Stimulated activated naive CD4-positive, alpha-beta T cell (primary cell): ENCODE measurements around the gene TTLL8.
"Not testable (repeated sequence)": the region's sequence is repeated elsewhere in the genome, so short reads cannot be mapped to it uniquely, and the experiment has no call there.

Experiments used
- DNase-seq, 6 experiments: peaks; one replicate each; lab custom pipeline; 2025; lab: John Stamatoyannopoulos, UW

TTLL8 gene

DNA sequence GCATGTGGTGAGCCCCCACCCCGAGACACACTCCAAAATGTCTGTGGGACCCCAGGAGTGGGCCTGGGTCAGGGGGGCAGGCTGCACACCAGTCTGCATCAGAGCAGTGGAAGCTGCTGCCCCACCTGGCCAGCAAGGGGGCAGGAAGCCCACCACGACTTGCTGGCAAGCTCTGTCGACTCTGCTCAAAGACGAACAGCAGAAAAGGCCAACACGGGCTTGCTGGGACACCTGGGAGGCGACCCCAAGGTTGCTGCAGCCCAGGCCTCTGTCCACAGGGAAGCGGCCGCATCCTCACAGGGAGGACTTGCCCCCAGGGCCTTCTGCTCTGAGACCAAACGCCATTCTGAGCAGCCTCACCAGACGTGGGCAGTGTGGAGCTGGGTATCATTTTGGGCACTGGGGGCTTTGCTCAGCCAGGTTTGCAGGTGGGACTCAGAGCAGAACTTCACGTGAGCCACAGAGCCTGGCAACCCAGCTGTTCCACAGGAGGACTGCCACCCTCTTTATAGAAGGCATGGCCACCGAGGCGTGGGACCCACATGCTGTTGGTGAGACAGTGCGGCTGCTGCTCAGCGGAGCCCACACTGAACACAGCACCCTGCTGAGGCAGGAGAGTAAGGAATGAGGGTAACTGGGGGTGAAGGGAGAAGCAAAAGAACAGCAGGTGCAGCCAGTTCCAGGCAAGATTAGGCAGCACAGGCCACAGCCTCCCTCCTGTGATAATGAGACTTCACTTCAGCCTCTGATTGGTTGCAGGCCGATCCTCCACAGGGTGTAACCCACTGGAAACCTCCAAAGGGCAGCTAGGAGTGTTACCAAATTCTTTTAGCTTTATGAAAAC is 56.5 kb downstream of the TTLL8 start:
- DNase-seq: no peak

DNA sequence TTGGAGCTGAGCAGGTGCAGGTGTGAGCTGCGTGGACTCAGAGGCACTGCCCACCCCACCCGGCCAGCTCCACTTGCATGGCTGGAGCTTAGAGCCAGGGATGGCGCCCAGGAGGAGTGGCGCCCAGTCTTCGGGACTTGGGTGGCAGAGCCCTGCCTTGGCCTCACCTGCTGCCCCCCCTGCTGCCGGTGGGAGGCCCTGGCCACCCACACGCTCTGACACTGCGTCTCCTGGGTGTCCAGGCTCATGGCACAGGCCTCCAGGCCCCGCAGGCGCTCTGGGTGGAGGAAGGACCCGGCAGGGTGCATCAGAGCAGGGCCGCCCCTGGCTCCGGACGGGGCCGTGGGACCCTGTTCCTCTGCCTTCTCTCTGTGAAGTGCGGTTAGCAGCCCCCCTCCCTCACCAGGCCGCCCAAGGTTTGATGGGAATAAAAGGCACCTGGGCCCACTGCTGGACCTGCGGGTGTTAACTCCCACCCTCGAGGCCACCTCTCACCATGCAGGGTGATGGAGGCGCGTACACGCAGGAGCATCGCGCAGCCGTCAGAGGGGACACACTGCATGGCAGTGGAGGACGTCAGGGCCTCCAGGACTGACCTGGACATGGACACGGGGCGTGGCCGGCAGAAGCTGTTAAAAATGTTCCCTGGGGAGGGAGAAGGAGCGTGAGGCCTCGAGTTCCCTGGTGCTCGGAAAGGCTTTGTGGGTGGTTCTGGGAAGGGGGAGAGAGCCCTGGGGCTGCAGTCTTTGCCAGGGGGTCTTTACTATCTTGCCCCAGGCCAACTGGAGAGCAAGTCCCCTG is 57.3 kb downstream of the TTLL8 start:
- no peak for DNase-seq

DNA sequence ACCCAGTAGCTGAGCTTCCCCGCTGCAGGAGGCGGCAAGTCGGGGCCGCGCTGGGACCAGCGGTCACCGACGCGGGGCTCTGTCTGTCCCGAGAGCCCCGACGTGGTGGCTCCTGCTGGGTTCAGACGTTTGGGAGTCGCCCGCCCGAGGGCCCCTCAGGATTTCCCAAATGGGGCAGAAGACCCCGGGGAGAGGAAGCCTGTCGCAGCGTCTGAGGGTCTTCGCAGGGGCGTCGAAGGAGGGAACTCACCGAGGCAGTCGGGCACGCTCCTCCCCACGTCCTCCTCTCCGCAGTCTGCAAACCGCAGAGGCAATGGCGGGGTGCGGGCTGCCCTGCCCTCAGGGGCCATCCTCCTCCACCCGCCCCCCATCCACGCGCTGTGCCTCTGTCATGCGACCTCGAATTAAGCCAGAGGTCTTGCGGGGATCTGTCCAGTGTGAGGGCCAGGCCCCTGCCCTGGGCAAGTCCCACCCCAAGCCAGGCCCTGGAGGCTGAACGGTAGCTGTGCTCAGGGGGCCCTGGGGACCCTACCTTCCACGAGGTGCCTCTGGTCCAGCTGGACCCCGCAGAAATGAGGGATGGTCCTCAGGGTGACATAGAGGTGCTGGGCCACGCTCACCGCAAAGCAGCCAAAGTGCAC is 58.0 kb downstream of the TTLL8 start:
- no peak for DNase-seq

DNA sequence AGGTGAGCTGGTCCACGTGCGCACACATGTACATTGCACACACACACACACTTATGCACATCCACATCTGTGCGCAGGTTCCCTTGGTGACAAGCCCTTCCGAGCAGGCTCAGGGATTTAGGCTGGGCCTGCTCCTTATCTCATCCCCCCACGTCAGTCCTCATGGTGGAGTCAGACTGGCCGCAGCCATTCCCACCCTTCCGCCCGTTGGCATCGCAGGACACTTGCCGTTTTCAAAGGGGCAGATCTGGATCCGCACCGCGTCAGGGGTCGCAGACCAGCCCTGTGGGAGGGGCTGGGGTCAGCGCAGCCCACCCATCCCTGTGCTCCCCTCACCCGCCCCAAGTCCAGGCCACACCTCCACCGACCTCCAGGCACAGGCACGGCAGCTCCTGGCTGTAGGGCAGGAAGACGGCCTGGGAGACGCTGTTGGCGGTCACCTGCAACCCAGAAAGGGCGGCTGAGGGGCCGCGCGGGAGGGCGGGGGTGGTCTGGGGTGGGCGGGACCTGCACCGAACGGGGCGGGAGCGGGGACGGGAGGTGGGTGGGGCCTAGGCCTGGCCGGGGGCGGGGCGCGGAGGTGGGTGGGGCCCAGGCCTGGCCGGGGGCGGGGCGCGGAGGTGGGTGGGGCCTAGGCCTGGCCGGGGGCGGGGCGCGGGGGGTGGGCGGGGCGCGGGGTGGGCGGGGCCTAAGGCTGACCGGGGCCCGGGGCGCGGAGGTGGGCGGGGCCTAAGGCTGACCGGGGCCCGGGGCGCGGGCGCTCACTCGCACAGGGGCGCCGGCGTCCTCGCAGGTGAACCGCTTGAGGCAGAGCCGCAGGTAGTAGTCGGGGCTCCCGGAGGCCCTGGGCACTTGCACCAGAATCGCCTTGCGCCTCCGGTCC is 58.8 kb downstream of the TTLL8 start:
- DNase-seq: peak in 1 of 6 experiments; percentile 10

DNA sequence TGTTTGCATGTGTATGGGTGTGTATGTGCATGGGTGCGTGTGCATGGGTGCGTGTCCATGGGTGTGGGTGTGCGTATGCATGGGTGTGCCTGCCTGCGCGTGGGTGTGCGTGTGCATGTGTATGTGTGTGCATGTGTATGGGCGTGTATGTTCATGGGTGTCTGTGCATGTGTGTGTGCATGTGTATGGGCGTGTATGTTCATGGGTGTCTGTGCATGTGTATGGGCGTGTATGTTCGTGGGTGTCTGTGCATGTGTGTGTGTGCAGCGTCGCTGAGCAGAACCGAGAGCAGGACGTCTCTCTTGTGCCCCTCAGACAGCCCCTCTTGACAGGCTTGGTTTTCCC is 59.4 kb downstream of the TTLL8 start:
- no peak for DNase-seq

DNA sequence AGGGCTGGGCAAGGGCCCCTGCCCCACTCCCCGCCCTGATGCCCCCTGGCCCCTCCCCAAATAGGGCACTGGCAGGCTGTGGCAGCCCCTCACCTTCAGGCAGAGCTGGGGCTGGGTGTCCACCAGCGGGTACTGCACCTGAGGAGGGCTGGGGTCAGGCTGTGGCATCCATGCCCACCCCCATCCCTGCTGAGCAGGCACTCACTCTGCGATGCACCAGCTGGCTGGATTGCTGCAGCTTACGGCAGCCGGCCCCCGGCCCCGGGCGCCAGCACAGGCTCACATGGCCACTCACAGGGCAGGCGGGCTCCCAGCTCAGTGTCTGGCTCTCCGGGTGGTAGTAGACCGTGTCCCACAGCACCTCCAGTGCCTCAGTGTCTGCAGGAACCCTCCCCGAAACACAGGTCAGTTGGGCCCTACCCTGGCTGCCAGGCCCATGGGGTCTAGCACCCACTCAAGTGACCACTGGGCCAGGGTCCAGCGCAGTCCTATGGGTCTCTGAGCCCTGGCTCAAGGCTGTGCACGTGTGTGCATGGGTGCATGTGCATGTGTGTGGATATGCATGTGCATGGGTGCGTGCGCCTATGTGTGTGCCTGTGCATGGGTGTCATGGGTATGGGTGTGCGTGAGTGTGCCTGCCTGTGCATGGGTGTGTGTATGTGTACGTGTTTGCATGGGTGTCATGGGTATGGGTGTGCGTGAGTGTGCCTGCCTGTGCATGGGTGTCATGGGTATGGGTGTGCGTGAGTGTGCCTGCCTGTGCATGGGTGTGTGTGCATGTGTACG is 60.0 kb downstream of the TTLL8 start:
- DNase-seq: no peak

DNA sequence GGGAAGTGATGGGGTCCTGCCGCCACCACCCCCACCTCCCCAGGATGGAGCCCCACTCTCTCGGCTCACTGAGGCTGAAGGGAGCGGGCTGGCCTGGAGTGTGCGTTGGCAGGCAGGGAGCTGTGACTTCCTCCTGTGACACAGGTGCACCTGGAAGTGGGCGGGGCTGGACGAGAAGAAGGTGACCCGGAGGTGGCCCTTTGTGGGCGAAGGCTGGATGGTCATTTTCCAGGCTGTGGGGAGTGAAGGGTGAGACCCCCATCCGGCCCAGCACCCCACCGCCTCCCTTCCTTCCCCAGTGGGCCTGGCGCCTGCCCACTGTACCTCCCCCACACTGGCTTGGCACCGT is 60.9 kb downstream of the TTLL8 start:
- DNase-seq: no peak

DNA sequence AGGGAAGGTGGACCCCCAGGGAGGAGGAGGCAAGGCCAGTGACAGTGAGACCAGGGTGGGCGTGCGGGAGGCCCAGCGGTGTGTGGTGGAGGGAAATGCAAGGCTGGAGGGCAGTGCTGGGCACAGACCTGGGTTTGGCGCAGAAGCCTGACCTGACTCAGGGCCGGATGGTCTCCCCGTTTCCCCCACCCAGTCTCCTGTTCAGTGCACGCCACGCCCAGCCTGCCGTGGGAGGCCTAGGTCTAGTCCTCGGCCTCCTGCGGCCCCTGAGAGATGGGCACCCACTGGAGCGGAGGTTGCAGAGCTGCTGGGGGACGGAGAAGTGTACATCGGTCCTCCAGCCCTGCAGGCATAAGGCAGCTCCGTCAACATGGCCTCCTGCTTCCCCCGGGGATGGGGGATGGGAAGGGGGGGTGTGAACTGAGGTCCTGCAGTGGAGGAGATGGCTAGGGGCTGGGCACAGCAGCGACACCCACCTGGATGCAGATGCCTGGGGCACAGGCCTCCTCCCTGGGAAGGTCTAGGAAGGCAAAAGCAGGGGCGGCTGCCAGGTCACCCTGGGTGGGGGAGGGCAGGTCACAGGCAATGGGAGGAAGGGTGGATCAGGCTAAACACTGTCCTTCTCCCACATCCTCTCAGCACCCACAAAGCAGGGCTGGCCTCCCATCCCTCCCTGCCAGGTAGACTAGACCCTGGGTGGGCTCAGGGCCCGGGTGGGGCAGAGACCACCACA is 61.4 kb downstream of the TTLL8 start:
- DNase-seq: no peak

DNA sequence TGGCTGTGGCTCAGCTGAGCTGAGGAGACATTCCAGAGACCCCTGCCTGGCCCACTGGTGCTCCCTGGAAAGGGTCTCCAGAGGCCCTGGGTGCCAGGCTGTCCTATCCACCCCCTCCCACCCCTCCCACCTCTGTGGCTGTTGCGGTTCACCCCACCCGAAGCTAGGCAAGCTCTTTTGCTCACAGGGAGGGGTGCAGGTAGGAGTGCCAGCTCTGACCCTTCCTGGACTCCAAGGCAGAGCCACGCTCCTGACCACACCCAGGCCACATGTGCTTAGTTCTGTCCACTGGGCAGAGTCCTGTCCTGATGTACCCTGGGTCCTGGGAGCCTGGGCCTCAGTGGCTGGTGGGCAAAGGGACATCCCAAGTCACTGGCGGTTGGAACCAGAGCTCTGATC is 62.0 kb downstream of the TTLL8 start:
- no peak for DNase-seq

DNA sequence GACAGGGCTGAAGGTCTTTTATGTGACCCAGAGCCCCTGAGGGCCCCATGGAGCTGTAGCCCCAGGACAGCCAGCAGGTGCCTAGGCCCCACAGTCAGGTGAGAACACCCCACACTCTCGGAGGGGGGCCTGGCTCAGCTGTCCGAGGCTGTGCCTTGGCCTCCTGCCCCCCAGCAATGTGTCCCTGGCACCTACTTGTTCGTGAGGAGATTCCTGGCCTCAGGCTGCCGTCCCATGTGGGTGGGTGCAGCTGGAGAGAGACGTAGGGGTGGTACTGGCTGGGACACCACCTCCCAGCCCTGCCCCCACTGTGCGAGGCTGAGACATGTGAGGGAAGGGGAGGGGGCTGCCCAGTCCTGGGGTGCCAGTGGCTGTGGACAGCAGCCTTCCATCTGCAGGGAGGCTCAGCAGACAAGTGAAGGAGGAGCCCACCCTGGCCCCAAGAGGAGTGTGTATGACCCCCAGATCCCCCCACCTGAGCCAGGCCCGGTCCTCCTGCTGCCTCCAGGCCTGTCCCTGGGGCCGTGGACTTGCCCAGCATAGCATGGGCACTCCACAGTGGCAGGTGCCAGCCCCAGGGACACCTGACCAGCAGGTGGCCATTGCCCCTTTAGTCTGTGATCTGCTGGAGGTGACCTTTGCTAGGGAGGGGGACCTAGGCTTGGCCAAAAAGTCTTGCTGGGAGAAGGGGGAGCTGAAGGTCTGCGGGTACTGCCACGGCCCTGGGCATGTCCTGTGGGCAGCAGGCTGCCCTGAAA is 62.6 kb downstream of the TTLL8 start:
- no peak for DNase-seq

DNA sequence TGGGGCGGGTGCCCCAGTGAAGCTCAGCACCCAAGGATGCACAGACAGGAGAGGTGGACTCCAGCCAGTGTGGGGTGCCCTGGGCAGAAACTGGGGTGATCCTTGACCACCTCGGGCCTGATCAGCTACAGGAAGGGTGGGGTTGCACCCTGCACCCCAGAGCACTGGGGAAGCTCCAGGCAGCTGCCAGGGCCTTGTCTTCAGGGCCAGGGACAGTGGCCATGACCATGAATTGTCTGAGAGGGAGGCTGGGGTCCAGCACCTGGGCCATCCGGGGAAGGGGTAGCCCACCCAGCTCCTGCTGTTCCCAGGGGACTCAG is 63.1 kb downstream of the TTLL8 start:
- no peak for DNase-seq

DNA sequence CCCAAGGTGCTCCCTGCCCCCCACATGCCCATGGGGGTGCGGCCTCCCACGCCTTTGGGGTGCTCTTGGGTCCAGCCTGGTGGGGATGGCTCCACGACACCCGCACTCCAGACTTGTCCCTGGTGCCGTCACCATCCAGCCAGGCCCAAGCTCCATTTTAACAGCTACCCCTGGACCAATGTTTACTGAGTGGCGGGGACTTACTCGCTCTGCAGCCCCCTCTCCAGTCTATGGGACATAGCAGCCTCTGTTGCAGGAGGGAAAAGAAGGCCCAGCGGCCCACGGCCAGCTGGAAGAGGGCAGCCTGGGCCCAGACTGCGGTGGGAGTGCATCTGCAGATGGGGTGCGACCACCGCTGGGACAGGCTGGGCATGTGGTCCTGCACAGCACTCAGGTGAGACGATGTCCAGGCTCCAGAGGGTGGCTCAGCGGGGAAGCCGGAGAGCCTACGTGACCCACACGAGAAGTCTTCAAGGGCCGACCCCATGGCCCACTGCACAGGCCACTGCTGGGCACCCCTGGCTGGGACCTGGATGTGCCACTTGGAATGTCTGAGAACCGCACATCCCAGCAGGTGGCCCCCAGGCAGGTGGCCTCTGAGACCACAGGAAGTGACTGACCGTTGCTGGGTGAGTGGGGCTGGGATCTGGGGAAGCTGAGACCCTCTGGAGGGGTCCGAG is 63.6 kb downstream of the TTLL8 start:
- DNase-seq: no peak

DNA sequence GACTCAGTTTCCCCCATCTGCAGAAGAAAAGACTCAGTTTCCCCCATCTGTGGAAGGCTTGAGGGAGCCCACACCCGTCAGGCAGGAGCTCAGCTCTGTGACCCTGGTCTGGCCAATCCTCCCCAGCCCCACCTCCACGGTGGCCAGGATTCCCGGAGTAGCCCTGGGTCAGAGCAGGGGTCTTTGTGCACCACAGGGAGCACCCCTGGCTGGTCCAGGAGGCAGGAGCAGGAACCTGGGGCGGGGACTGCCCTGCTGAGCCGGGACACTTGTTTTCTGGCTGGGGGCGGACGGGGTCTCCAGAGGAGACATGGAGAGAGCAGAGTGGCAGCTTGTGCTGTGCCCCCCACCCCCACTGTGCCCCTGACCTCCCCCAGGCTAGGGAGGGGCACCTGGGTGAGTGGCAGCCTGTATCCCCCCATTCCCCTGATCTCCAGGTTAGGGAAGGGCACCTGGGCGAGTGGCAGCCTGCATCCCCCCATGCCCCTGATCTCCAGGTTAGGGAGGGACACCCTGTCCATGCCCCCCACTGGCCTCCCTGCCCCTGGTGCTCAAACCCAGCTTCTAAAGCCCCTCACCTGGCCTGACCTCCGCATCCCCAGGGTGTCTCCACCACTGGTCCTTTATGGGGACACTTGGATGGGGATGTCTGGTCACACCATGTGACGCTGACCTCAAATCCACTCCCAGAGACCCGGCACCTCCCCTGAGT is 64.3 kb downstream of the TTLL8 start:
- no peak for DNase-seq

DNA sequence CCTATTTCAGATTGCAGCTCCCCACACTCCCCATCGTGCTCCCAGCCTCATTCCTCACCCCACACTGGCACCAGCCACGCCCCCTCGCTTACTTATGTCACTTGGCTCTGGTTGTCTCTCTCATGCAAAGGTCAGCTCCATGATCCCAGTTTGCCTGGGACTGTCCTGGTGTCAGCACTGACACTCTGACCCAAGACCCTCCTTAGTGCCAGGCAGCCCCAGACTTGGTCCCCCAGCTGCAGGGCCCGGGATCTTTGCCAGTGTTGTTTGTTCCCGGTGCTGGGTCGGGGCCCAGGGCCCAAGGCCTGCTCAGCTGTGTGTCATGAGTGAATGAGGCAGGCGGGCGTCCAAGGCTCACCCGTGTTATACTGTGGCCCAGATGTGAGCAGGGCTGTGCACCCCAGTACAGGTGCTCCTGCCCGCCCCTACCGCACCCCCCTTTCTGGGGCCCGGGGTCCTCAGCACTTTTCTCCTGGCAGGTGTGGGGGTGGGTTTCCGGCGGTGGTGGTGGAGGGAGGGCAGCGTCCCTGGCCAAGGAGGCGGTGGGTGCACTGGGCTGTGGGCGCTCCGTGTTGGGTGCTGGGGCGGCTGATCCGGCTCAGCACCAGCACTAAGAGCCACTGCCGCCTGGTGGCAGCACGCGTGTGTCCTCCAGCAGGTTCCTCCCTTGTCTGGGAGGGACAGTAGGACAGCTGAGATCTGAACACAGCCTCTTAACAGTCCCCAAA is 65.0 kb downstream of the TTLL8 start:
- DNase-seq: peak; percentile 26 to 51 (median 38)

DNA sequence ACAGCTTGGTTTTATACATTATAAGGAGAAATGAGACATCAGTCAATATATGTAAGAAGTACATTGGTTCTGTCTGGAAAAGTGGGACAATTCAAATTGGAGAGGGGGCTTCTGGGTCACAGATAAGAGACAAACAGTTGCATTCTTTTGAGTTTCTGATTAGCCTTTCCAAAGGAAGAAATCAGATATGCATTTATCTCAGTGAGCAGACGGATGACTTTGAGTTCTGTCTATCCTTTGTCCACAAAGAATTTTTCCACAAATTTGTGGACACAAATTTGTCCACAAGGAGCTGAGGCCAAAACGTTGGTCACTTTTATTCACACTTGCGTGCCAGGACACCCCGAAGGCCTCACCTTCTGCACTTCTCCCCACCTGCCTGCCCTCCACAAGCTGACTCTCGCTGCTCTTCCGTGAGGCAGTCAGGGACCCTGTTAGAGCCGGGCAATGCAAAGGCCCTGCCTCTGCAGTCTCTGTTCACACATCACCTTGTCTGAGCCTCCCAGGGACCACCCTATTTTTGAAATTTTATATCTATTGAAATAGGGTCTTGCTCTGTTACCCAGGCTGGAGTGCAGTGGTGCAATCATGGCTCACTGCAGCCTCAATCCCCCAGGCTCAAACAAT is 66.1 kb downstream of the TTLL8 start:
- no peak for DNase-seq

DNA sequence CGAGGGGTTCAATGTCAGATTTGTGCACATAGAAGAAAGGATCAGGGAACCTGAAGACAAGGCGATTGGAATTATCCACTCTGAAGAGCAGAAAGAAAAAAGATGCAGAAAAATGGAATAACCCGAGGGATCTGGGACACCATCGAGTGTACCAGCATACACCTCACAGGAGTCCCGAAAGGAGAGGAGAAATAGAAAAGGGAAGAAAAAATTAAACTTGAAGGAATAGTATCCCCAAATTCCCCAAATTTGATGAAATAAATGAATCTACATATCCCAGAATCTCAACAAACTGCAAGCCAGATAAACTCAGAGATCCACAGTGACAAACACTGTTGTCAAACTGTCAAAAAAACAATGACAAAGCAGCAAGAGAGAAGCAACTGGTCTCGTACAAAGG is 66.9 kb downstream of the TTLL8 start:
- DNase-seq: no peak

DNA sequence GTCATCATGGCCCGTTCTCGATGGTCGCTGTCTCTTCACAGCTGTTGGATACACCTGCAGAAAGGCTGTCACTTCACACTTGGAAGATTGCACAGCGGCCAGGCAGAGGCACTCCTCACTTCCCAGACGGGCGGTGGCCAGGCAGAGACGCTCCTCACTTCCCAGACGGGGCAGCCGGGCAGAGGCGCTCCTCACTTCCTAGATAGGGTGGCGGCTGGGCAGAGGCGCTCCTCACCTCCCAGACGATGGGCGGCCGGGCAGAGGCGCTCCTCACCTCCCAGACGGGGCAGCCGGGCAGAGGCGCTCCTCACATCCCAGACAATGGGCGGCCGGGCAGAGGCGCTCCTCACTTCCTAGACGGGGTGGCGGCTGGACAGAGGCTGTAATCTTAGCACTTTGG is 68.3 kb downstream of the TTLL8 start:
- DNase-seq: not testable (repeated sequence)

DNA sequence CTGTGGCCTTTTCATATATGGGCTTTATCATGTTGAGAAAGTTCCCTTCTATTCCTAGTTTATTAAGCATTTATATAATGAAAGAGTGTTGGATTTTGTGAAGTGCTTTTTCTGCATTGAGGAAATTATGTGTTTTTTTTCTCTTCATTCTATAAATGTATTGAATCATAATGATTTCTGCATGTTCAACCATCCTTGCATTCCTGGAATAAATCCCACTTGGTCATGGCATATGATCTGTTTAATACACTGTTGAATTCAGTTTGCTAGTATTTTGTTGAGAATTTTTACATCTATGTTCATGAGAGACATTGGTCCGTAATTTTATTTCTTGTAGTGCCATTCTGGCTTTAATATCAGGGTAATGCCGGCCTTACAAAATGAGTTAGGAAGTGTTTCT is 71.8 kb downstream of the TTLL8 start:
- DNase-seq: no peak
